Liver (tissue), 9 donors: ENCODE results near the gene UGT1A9. TPM values are rescaled to one million over a fixed set of nuclear protein-coding genes. Genes with fewer than 3 reads are reported as not detected.
"Not testable (repeated sequence)": the region's sequence is repeated elsewhere in the genome, so short reads cannot be mapped to it uniquely, and the experiment has no call there.

ENCODE experiments used
- DNase-seq: peaks from one replicate; pipeline ENCODE4 v3.0.0-alpha.2; 2017; ENCODE audit warnings: low spot score
- H3K27ac ChIP-seq, 2 donors: one replicate each; pipeline ENCODE4 v1.7.0; 2013; ENCODE audit warnings: inconsistent platforms in 2 of 2, low read length in 2 of 2, control low read depth in 1 of 2, low read depth in 1 of 2, mild to moderate bottlenecking in 1 of 2
- H3K27me3 ChIP-seq, 4 donors: one replicate each; pipeline versions ENCODE4 v1.6.1 to v1.7.0; 2013; ENCODE audit warnings: low read length in 3 of 4, inconsistent platforms in 1 of 4, mild to moderate bottlenecking in 1 of 4, moderate library complexity in 1 of 4; ENCODE audit not compliant: control insufficient read depth in 4 of 4, insufficient read depth in 4 of 4
- H3K36me3 ChIP-seq, 4 donors: one replicate each; pipeline versions ENCODE4 v1.6.1 to v1.7.0; 2013; ENCODE audit warnings: low read length in 3 of 4, mild to moderate bottlenecking in 3 of 4, low read depth in 1 of 4, moderate library complexity in 1 of 4; ENCODE audit not compliant: control insufficient read depth in 4 of 4, insufficient read depth in 3 of 4
- H3K4me1 ChIP-seq, 4 donors: one replicate each; pipeline versions ENCODE4 v1.6.1 to v1.7.0; 2013; ENCODE audit warnings: low read length in 3 of 4, mild to moderate bottlenecking in 3 of 4, moderate library complexity in 1 of 4; ENCODE audit not compliant: control insufficient read depth in 4 of 4, insufficient read depth in 4 of 4
- H3K4me3 ChIP-seq, 3 donors: one replicate each; pipeline versions ENCODE4 v1.6.1 to v1.7.0; 2013; ENCODE audit warnings: low read length in 3 of 3, control low read depth in 1 of 3, low read depth in 1 of 3, mild to moderate bottlenecking in 1 of 3
- H3K9ac ChIP-seq, 2 donors: one replicate each; pipeline ENCODE4 v1.7.0; 2013; ENCODE audit warnings: low read length in 2 of 2, mild to moderate bottlenecking in 2 of 2, moderate library complexity in 2 of 2, control low read depth in 1 of 2, low read depth in 1 of 2
- H3K9me3 ChIP-seq, 4 donors: one replicate each; pipeline versions ENCODE4 v1.6.1 to v1.7.0; 2013; ENCODE audit warnings: low read length in 3 of 4; ENCODE audit not compliant: control insufficient read depth in 4 of 4
- CTCF ChIP-seq: fragments of 150-350 bp; IDR thresholded peaks from 2 replicates; pipeline ENCODE4 v1.5.1; 2017; ENCODE audit warnings: improper control_type of control experiment, low read depth, low read length; ENCODE audit not compliant: missing input control
- HNF4A ChIP-seq, 2 donors: conservative IDR thresholded peaks; 2 replicates each; pipeline ENCODE4 v1.6.1; 2016; ENCODE audit warnings: antibody characterized with exemption in 2 of 2, mild to moderate bottlenecking in 2 of 2
- JUND ChIP-seq, 2 donors: IDR thresholded peaks; 2 replicates each; pipeline ENCODE4 v1.6.1; 2016; ENCODE audit warnings: antibody characterized with exemption in 2 of 2
- NR2F2 ChIP-seq: IDR thresholded peaks from 2 replicates; pipeline ENCODE4 v1.6.1; 2016; ENCODE audit warnings: antibody characterized with exemption
- RAD21 ChIP-seq, 2 donors: IDR thresholded peaks; 2 replicates each; pipeline ENCODE4 v1.6.1; 2016; ENCODE audit warnings: antibody characterized with exemption in 2 of 2, mild to moderate bottlenecking in 2 of 2
- REST ChIP-seq: IDR thresholded peaks from 2 replicates; pipeline ENCODE4 v1.6.1; 2016; ENCODE audit warnings: antibody characterized with exemption, mild to moderate bottlenecking
- RXRA ChIP-seq, 2 donors: IDR thresholded peaks; 2 replicates each; pipeline ENCODE4 v1.6.1; 2017 to 2018; ENCODE audit warnings: antibody characterized with exemption in 2 of 2, mild to moderate bottlenecking in 1 of 2
- TAF1 ChIP-seq: conservative IDR thresholded peaks from 2 replicates; pipeline ENCODE4 v1.6.1; 2016; ENCODE audit warnings: antibody characterized with exemption, mild to moderate bottlenecking
- YY1 ChIP-seq: IDR thresholded peaks from 2 replicates; pipeline ENCODE4 v1.6.1; 2016; ENCODE audit warnings: antibody characterized with exemption, mild to moderate bottlenecking
- WGBS: extraction: QIAGEN DNeasy Blood & Tissue Kit; methylation state at CpG from one replicate; pipeline ENCODE4 v1.1.7; 2013; 5-methylcytosine and 5-hydroxymethylcytosine counted together
- polyA plus RNA-seq, 2 donors: library from polyadenylated mRNA; stranded (reverse) in 1 of 2; unstranded in 1 of 2; fragments of 200-250 nt in 1 of 2; fragments of >200 nt in 1 of 2; fragmentation: Nextera tagmentation in 1 of 2; extraction: Ambion mirVana in 1 of 2; gene quantifications; one replicate each; pipeline versions ENCODE4 v1.2.1 to v1.2.3, GENCODE V29; 2013 to 2015
- total RNA-seq, 2 donors: library from RNA; depleted of rRNA; stranded (reverse); fragments of >200 nt; gene quantifications; one replicate each; pipeline ENCODE4 v1.2.3, GENCODE V29; 2014
- donor health status: healthy.
- donor health status: healthy.
- donor health status: healthy.
- donor health status: healthy.
- donor health status: healthy.

UGT1A9 gene
- total and polyA plus RNA-seq, 4 donors, result 14.3 to 62.3 (median 23.8) TPM; not detected in 1

GRCh38 chr2:233643128-233643527, 28.6 kb upstream of the UGT1A9 start:
- no peak for TF ChIP-seq YY1
- TF ChIP-seq RXRA (IDR thresholded peaks at IDR 0.05), result no peak
- no peak for TF ChIP-seq TAF1
- no peak for TF ChIP-seq REST
- peak; percentile 33 for TF ChIP-seq CTCF
- peak; percentile 41 to 67 for TF ChIP-seq RAD21 (IDR thresholded peaks at IDR 0.05)
- TF ChIP-seq JUND (IDR thresholded peaks at IDR 0.05), result no peak
- TF ChIP-seq HNF4A (conservative IDR thresholded peaks at IDR 0.05), result no peak
- no peak for TF ChIP-seq NR2F2

GRCh38 chr2:233646033-233646432, 25.7 kb upstream of the UGT1A9 start:
- not testable (repeated sequence) for H3K4me1 ChIP-seq, H3K9me3 ChIP-seq, H3K27me3 ChIP-seq, H3K36me3 ChIP-seq, DNase-seq, H3K9ac ChIP-seq, H3K4me3 ChIP-seq, H3K27ac ChIP-seq
- WGBS, result 91% methylated on average over 3 of the region's 3 CpGs

More at GRCh38 chr2:233643128-233643527, 28.6 kb upstream of the UGT1A9 start:
- no peak for DNase-seq
- Histone ChIP-seq H3K9ac (no peak overlapping the region), H3K27me3 (no peaks in the 10 kb centered on the region), H3K36me3 (no peaks in the 10 kb centered on the region), H3K4me1 (no peaks in the 10 kb centered on the region), H3K27ac (no peak overlapping the region), H3K9me3 (no peaks in the 10 kb centered on the region), H3K4me3 (no peak overlapping the region)
- 88% methylated on average over 1 of the region's 1 CpG for WGBS

GRCh38 chr2:233650981-233651380, 20.7 kb upstream of the UGT1A9 start:
- H3K9me3 ChIP-seq, result no peaks in the 10 kb centered on the region
- no peak for TF ChIP-seq RAD21 (IDR thresholded peaks at IDR 0.05)
- DNase-seq, result no peak

More at GRCh38 chr2:233650981-233651380, 20.7 kb upstream of the UGT1A9 start:
- Histone ChIP-seq H3K27ac (no peak overlapping the region), H3K36me3 (no peaks in the 10 kb centered on the region), H3K4me3 (no peak overlapping the region), H3K27me3 (no peaks in the 10 kb centered on the region), H3K9ac (no peak overlapping the region), H3K4me1 (peaks cover 0 to 5% (median 0%) of the 10 kb centered on the region in 4 donors)
- 70% methylated on average over 4 of the region's 4 CpGs for WGBS
